Esophagus muscularis mucosa (tissue), 4 donors: ENCODE data around the gene LPAR1.

ENCODE experiments used
- CTCF ChIP-seq, 3 experiments: fragments of 200-600 bp in 2 of 3; fragments of 450-650 bp in 1 of 3; sonication (generic) in 2 of 3; IDR thresholded peaks; one replicate each; pipeline ENCODE4 v1.5.1; 2017 to 2019; ENCODE audit warnings: antibody characterized with exemption in 3 of 3, mild to moderate bottlenecking in 2 of 3, moderate library complexity in 1 of 3
- EP300 ChIP-seq: sonication (generic); formaldehyde crosslinking; IDR thresholded peaks from one replicate; pipeline ENCODE4 v1.6.1; 2017; ENCODE audit warnings: antibody characterized with exemption
- POLR2A ChIP-seq: fragments of 450-650 bp; IDR thresholded peaks from one replicate; pipeline ENCODE4 v1.6.1; 2017; ENCODE audit warnings: antibody characterized with exemption, moderate library complexity, mild to moderate bottlenecking, low read depth
- POLR2AphosphoS5 ChIP-seq, 2 donors: sonication (generic); formaldehyde crosslinking; IDR thresholded peaks; one replicate each; pipeline ENCODE4 v1.6.1; 2017; ENCODE audit warnings: antibody characterized with exemption in 2 of 2

DNA sequence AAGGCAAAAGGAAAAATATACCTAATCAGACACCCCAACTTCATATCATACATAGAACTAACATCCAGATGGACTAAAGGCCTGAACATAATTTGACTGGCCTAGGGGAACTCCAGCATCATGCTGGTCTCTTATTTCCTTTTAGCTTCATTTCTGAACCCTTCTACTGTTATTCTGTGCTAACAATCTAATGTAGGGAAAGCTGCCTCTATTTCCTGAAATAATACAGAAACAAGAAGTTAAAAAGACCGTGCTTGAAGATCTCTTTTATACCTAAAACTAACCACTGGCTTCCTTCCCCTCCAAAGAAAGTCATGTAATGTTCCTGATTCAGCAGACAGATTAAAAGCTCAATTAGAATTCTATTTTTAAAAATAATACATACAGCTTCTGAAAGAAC lies 36.7 kb downstream of the LPAR1 start:
- no peak for TF ChIP-seq CTCF (IDR thresholded peaks at IDR 0.05)
- TF ChIP-seq POLR2A, result no peak
- no peak for TF ChIP-seq EP300
- TF ChIP-seq POLR2AphosphoS5 (IDR thresholded peaks at IDR 0.05), result no peak
